H54 (cell line): ENCODE data around the gene ELMO3.

Experiments used
- DNase-seq: peaks from one replicate; pipeline ENCODE4 v3.0.0; 2011; ENCODE audit warnings: low spot score, mixed read lengths; ENCODE audit not compliant: insufficient read length
- FAIRE-seq: peaks from 3 replicates; lab custom pipeline; 2011; peaks lifted over from hg19 to GRCh38; lab: Jason Lieb, UNC
- POLR2A ChIP-seq: IDR thresholded peaks from 2 replicates; pipeline ENCODE4 v1.6.1; 2011; ENCODE audit warnings: low read depth, mild to moderate bottlenecking, low read length

The ELMO3 gene

DNA sequence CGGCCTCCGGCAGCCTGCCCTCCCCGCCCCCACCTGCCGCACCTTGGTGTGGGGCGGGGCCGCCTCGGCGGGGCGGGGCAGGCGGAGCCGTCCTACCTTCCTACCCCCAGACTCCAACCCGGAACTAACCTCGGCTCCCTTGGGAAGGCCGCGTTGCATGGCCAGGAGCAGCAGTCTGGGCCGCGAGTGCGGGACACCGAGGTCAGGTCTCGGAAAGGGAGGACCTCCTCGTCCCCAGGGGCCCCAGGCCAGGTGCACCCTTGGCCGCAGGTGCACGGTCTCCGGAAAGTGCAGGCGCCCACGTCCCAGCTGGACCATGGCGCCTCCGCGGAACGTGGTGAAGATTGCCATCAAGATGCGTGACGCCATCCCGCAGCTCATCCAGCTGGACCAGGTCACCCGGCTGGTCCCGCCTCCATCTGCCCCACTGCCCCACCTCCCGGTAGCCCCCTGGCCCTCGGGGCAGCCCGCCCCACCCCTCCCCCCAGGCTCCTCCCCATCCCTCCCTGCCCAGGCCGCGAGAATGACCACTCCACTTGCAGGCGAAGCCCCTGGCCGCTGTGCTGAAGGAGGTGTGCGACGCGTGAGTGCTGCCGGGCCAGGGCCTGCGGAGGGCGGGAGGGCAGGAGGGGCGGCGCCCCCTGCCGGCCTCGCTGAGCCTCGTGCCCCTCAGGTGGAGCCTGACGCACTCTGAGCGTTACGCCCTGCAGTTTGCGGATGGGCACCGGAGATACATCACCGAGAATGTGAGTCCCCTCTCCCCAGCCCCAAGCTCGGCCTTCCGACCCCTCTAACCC, at the start of gene ELMO3:
Gene ELMO3 (plus strand): TSS at position 121 of the 797 bp plus-strand sequence. CDS start 196 bp downstream, at position 317.
- FAIRE-seq = no peak
- no peak for DNase-seq
- no peak for TF ChIP-seq POLR2A

DNA sequence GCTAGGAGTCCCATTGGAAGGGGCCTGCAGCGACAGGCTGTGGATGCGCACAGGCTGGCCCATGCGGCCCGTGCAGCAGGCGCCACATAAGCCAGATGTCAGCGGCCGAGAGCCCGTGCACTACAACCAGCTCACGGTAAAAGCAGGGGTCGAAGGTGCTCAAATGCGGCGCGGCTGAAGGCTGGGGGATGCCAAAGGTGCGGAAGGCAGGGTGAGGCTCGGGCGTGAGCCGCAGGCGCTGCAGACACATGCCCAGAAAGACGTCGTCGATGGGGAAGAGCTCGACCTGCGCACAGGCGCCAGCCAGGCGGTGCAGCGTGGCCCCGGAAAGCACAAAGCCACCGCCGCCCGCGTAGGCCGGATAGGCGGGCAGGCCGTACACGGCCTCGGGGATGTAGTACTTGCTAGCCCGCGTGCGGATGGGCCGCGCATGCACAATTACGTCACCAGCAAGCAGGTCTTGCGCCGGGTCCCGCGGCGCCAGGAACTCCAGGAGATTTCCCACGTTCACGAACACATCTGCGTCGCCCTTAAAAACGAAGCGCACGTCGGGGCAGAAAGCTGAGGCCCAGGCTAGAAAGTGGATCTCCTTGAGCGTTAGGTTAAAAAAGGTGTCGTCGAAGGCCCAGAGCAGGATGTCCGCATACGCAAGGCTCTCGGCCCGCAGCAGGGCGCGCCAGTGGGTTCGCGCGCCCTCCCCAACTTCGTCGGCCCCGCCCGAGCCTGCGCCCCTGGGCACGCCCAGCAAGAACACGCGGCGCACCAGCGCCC, 49.5 kb upstream of the ELMO3 start:
- no peak for TF ChIP-seq POLR2A
- FAIRE-seq (no peak), DNase-seq (no peak)

- DNase-seq (peak; percentile 71), FAIRE-seq (no peak)
- no peak; the same call in 1 of the 2 replicates for TF ChIP-seq POLR2A
Measured at GRCh38 chr16:67150047-67150832, 48.7 kb upstream of the ELMO3 start.

DNA sequence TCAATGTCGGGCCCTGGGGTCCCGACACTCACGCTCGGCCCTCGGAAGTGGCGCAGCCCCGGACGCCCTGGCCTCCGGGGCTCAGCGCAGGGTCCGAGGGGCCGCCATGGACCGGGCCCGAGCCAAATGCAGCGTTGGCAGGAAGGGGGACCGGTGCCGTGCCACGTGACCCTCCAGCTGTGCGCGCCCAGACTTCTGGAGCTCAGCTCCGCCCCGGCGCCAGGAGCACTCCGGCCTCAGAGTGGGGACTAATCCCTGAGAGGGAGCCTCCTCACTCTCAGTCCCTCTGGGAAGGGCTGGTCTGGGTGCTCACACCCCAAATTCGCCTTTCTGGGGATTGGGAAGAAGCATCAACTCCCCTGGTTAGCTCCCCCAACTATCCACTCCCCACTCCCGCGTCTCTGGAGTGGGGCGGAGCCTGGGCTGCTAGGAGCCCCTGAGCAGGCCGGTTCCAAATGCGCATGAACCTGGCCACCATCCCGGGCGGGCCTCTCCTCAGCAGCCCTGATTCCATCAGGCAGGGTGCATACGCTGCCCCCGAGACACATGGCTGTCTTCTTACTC, 48.0 kb upstream of the ELMO3 start, which contains the start of gene B3GNT9:
Gene B3GNT9 (minus strand): TSS at position 166 of the 564 bp plus-strand sequence. CDS start 513 bp downstream, outside the sequence.
- FAIRE-seq (no peak), DNase-seq (peak; percentile 98)
- TF ChIP-seq POLR2A = peak; percentile 73

DNA sequence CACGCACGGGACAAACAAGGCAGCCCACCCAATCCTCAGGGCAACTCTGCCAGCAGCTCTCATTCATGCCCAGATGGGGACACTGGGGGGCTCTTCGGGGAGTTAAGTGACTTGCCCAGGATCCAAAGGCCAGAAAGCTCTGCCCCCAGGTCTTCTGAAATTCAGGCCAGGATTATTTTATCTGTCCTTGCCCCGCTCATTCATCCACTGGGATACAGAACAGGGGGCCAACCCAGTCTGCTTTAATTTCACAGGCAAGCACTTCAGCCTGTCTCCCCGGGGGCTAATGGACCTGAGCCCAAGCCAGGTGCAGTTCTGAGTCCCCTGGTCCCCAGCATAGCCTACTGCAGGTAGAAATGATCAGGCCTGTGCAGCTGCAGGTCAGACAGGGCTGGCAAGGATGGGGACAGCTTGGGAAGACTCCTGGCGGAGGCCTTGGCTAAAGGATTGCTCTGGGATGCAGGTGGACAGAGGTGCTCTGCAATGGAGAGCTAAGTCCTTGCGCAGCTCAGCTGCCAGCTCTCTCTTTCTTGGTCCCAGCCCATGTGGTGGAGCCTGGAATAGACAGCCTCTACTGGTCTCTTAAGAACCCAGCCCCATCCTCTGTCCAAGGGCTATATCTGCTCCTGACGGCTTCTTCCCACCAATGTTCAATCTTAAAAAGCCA, 47.4 kb upstream of the ELMO3 start:
- DNase-seq (no peak), FAIRE-seq (no peak)
- TF ChIP-seq POLR2A = no peak

GRCh38 chr16:67154578-67155294, 44.2 kb upstream of the ELMO3 start:
- FAIRE-seq (no peak), DNase-seq (no peak)
- no peak for TF ChIP-seq POLR2A

DNA sequence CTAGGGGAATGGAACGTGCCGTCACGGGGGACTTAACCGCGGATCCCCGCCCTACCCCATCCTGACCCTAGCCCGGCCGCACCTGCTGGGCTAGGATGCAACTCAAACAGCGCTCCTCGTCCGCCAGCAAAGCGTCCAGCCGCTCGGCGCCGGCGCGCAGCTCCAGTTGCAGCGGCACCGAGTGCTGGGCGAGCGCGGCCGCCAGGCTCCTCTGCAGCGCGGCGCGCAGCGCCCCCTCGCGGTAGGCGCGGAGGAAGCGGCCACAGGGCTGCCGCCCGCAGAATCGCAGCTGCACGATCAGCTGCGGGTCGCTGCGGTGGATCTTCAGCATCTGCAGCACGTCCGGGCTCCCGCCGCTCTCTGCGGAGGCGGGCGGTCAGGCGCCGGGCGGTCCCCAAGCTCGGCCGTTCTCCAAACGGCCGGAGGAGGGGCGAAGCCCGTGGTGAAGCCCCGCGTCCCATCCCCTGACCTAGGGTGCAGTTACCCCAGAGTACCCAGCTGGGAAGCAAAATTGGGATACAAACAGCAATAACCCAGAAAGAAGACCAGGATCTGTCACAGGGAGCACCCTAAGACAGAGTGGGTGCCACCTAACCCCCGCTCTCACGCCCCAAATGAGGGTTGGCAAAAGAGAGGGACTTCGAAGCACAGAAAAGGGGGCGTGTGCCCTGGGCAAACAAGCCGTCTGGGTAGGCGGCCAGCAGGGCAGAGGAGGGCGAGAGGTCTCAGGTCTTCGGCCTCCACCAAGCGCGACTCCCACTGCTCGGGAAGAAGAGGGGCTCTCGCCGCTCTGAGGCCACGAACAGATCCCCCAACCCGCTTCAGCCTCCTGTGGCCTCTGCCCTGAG, 43.4 kb upstream of the ELMO3 start:
- peak; percentile 87 for DNase-seq
- no peak for TF ChIP-seq POLR2A
- no peak for FAIRE-seq

- no peak for FAIRE-seq
- no peak for DNase-seq
- no peak for TF ChIP-seq POLR2A
Measured at GRCh38 chr16:67156143-67156844, 42.6 kb upstream of the ELMO3 start.

DNA sequence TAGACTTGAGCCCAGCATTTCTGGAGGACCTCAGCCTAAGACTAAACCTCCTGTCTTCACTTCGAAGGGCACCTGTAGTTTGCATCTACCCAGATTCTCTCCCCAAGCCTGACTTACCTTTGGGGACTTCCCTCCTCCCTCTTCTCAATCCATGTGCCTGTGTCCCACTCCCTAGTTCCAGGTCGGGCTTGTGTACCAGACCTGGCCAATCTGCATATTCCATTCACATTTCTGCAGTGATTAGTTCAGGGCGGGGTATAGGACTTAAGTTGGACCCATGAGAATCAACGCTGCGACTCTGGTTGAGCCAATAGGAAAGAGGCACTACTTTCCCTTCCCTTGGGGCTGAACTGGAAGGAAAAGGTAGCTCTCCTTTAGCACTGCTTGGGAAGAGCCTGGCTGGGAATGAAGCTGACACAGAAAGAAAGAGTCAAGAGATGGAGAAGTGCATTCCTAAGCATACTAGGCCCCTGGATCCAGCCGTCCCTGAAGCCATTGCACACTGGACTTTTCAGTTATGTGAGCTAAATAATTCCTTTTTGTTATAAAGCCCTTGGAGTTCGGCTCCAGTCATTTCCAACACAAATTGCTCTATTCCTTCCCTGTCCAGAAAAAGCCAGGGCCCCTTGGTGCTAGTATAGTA, 41.7 kb upstream of the ELMO3 start:
- DNase-seq = no peak
- no peak for FAIRE-seq
- no peak for TF ChIP-seq POLR2A

DNA sequence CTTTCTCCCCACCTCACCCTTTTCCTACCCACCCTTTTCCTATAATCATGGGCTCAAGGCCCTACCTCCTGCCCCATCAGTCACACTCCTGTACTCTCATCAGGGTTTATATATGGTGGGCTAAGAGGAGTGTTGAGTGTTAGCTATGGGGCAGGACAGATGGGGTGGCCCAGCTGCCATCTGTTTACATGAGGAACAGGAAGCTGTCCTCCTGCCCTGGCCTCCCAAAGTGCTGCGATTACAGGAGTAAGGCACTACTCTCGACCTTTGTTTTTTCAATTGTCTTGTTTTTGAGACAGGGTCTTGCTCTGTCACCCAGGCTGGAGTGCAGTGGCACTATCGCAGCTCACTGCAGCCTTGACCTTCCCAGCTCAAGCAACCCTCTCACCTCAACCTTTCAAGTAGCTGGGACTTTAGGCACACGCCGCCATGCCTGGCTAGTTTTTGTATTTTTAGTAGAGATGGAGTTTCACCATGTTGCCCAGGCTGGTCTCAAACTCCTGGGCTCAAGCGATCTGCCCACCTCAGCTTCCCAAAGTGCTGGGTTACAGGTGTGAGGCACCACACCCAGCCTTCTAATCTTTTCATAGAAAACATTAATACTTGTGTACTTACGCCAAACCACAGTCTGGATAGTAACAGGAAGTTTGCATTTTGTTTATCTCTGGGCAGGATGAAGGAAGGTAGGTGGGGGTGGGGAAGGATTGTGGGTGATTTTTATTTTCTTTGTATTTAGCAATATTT, 40.9 kb upstream of the ELMO3 start:
- no peak for DNase-seq
- no peak for FAIRE-seq
- TF ChIP-seq POLR2A = no peak
